CD4-positive, alpha-beta T cell treated with Interleukin-4 for 1 hour (primary cell): ENCODE measurements around the gene KRT81.
"Not testable (repeated sequence)": the region's sequence is repeated elsewhere in the genome, so short reads cannot be mapped to it uniquely, and the experiment has no call there.

Experiments
- DNase-seq, 2 donors: peaks; one replicate each; pipeline ENCODE4 v3.0.0-alpha.2; 2020 to 2022

KRT81 gene

DNA sequence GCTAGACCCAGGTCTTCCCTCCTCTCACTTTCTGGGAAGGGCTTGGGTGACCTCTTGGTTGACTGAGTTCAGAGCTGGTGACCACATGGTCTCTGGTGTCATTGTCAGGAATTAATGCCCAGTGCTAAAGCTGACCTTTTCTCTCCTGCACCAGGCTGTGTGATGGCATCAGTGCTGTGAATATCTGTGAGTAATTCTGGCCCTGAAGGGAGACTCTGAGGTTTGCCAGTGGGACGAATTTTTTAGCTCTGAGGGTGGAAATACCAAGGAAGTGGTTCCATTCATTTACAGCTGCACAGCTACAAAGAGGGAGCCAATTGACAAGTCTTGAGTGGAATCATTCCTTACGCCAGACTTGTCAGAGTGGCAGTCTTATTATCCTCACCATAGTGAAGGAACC lies 23.1 kb downstream of the KRT81 start:
- no peak for DNase-seq

DNA sequence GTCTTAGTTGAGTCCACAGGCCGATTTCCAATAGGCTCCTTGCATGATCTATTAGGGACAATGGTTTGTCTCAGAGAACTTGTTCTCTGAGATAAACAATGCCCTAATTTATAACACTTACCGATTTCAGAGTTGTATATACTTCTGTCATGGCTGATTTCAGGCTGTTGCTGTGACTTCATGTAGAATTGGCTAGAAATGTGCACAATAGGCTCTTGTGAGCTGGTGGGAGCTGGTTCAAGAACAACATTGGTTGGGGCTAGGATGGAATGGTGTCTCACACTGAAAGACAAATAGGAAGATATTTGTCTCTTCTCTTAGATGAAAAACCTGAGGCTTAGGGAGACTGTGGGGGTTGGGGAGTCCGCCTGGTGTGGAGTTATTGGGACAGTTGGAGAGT lies 23.6 kb downstream of the KRT81 start:
- no peak for DNase-seq

DNA sequence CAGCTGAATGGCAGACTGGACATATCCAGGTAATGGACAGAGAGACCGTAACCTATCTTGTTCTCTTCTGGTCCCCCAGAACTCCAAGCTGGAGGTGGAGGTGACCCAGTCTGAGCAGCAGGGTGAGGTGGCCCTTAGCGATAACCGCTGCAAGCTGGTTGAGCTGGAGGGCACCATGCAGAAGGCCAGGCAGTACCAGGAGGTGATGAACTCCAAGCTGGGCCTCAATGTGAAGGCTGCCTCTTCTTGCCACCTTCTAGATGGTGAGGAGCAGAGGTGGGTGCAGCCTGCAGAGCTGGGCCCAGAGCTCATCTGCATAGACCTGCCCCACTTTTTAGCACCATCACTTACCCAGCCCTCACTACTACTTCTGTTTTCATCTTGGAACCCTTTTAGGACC lies 24.1 kb downstream of the KRT81 start:
- no peak for DNase-seq

DNA sequence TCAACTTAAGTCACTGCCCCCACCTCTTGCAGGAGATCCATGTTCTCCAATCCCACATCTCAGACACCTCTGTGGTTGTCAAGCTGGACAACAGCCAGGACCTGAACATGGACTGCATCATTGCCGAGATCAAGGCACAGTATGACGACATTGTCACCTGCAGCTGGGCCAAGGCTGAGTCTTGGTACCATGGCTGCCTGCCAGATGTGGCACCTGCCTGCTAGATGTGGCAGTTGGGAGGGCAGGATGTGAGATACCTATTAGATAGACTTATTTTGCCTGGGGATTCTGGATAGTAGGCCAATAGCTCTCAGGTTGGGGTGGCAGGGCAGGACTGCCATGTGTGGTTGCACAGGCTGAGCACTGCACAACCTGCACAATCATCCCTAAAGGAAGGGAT lies 24.8 kb downstream of the KRT81 start:
- no peak for DNase-seq

DNA sequence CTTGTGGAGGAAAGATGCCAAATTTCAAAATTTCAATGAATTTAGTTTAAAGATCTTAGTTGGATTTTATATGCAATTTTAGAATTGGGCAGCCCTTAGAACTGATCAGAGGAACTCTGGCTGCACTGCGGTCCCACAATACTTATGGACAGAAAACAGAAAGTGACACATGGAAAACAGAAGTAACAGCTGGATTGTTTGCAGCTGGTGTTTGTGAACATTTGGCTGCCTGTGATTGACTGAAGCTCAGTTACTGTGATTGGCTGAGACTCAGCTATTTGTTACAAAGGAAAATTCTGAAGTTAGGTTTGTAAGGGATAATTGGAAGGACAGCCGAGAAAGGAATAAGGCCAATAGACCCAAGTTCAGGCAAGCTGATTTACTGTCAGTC lies 26.9 kb downstream of the KRT81 start:
- no peak for DNase-seq

DNA sequence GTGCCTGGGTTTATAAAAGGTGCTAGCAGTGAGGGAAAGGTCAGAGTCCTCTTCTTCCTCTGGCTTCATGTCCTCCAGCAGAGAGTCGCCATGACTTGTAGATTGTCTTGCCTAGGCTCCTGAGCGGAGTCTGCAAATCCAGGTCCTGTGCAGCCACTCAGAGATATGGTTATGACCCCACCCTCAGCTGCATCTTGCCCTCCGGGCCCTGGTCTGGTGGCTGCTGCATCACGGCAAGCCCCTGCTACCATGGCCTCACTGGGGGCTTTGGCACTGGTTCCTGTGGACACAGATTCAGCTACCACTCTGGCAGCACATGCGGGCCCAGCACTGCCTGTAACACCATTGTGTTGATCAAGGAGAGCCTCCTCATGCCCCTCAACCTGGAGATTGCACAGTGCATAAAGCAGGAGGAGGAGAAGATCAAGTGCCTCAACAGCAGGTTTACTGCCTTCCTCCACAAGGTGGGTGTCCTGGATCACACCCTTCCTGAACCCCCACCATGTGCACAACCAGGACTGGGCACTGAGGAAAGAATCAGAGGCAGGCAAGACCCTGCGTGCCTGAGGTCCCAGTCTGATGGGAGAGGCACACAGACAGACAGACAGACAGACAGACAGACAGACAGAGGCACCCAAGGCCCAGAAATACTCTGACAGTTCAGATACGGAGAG lies 27.4 kb downstream of the KRT81 start:
- DNase-seq, result no peak

DNA sequence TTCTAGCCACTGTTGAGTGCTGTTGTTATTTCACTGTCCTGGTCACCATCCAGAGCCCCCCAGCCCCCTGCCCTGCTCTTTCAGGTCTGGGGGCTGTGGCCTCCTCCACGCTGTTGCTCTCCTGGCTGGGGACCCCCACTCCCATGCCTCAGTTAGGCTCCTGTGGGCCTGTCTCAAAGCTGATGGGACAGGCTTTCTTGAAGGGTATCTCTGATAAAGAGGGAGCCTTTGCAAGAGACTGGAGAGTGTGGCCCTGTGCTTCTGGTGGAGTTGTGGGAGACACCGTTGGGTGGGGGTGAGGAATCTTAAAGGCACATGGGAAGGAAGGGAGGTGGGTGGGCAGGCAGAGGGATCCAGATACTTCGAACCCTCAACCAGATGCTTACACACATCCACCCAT lies 29.0 kb downstream of the KRT81 start:
- no peak for DNase-seq

DNA sequence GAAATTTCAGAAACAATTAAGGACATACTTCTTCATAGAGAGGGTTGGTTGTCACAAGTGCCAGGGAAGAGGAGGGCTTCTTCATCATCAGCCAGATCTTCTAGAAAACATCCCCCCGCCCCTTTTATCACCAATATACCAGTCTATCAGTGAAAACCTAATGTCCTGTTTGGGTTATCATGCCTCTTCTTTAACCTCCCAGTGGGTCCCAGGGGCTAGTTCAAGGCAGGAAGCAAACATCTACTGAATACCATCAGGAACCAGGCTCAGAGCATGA lies 30.2 kb downstream of the KRT81 start:
- DNase-seq, result no peak

DNA sequence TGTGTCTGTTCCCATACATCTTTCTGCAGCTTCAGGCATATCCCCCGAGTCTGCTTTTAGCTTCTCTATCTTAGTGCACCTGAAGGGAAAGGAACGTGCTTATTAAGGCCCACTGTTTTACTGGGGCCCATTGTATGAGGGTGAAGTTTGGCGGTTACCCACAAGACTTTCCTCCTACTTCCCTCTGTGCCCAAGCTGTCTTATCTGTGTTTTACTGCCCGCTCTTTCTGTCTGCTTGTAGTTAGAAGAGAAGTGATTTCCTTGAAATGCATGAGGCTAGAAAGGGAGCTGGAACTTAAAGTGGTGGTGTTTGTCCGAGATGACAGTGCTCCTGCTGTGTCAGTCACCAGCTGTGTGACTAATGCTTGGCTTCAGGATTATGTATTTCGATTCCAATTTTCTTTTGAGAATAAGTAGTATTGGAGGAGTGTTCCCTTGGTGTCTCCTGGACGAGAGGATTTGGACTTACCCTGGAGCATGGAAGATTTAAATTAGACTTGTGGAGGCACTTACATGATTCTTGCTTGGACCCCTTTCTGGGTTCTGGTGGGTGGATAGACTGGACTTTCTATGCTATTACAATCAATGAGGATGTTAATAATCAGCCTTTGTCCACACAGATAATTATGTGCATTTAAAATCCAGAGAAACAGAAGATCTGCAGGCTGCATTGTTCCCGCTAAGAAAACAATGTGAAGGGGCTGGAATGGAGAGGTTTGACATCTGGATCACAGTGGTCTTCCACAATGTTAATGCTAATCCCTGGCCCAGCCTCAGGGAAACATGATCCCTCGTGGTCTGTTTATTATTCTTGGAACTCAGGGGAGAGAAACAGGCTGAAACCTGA lies 30.8 kb downstream of the KRT81 start:
- DNase-seq, result no peak

DNA sequence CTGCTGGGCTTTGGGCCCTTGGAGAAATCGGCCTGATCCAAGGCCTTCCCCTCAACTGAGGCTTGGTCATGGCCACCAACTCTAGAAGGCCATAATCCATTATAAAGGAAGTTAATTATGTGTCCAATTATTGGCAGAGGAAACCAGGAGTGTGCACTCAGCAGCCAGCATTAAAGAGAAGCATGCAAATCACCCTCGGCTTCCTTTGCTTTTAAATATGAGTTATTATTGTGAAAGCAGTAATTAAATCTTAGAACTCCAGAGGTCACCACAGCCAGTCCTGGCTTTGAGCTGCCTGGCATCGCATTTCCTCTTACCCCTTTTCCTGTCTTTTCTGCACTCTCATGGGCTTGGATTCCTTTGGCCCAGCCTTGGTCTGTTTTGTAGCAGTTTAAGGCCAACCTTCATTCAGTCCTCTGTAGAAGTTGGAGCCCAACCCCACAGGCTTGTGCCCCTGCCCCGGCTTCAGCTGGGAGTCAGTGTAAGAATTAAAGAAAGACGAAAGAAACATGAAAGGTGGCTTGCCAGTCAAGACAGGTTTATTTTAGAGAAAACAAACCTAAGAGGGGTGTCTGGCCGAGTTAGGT lies 31.6 kb downstream of the KRT81 start:
- no peak for DNase-seq

DNA sequence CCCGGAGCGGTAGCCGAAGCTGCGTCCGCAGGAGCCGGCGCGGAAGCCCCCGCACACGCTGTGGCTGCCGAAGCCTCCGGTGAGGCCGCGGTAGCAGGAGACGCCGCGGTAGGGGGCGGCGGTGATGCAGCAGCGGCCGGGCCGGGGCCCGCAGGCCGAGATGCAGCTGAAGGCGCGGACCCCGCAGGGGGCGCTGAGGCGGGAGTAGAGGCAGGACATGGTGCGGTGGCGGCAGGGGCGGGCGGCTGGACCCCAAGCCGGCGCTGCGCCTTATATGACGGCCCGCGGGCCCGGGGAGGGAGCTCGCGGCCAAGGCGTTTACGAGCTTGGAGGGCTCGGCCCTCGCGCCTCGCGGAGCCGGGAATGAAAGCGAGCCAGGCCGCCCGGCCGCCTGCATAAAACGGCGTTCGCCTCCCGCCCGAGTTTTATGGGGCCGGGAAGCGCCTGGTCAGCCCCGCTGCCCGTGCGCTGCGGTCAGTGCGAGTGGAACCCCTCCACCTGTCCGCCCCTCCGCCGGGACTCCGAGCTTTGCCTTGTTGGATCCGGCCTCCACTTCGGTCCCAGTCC lies 32.9 kb downstream of the KRT81 start:
- DNase-seq, result no peak

DNA sequence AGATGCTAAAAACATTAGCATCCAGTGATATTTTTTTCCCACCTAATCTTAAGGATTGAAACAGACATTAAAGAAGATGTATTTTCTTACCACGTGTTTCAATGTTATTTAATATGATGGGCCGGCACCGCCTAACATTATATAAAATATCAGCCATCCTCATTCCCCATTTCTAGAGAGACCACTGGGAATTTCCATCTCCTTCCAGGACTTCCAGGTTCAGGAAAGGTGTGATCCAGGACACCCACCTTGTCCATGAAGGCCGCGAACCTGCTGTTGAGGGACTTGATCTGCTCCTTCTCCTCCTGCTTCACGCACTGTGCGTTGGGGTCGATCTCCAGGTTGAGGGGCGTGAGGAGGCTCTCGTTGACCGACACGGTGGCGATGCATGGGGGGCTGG lies 33.4 kb downstream of the KRT81 start:
- DNase-seq, result not testable (repeated sequence)

DNA sequence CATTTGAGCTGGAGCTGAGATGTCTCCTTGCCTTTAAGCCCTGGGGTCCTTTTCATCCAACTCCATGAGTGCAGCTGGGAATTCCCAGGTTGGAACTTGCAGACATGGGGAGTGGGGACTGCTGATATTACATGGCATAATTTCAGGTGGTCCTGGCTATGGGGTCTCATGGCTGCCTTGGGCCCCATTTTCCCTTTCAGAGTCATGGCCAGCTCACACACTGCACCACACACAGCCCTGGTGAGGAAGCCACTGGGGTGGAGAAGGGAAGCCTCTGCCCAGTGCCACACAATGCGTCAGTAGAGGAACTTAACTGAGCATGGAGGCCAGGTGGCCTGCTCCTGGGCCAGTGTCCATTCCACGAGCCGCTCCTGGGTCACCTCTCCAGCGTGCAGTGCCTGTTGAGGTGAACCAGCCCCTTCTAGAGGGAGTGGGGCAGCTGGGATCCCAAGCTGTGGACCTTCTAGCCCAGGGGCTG lies 34.2 kb downstream of the KRT81 start:
- DNase-seq, result no peak

DNA sequence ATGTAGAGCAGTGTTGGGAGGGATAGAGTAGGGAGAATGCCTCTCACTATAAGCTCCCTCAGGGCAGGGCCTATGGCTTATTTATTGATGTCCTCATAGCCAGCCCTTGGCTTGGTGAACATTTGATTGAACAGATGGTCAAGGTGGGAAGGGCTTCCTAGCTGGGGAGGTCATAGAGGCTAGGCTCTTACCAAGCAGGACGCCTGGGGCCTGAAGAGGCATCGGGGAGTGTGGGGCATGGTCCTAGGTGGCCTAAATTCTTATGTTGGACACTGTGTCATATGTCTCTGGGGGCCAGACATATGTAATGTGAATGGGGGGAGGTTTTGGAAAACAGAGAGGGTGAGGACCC lies 34.8 kb downstream of the KRT81 start:
- DNase-seq, result no peak

DNA sequence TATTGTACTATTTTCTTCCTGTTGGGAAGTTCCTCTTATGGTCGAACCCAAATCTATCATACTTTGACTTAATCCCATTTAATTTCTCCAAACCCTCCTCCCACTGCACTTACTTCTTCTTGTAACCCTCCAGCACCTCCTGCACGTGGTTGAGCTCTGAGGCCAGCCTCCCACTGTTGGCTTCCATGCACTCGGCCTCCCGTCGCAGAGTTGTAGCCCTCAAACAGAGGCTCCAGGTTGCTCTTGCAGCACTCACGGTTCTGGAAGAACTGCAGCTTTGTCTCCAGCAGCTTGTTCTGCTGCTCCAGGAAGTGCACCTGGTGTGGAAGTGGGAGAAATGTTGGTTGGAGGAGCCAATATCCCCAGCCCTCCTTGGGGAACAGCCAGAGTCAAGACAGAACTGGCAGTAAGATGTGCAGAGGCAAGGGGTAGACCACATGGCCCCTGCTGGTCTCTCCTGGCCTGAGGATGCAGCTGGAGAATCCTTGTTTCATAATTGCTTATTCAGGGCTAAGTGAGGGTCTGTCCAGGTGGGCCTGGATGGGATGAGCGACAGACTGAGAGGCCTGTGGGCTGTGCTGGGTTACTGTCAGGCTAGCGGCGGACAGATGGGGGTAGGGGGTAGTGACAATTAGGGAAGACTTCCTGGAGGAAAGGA lies 35.3 kb downstream of the KRT81 start:
- no peak for DNase-seq

DNA sequence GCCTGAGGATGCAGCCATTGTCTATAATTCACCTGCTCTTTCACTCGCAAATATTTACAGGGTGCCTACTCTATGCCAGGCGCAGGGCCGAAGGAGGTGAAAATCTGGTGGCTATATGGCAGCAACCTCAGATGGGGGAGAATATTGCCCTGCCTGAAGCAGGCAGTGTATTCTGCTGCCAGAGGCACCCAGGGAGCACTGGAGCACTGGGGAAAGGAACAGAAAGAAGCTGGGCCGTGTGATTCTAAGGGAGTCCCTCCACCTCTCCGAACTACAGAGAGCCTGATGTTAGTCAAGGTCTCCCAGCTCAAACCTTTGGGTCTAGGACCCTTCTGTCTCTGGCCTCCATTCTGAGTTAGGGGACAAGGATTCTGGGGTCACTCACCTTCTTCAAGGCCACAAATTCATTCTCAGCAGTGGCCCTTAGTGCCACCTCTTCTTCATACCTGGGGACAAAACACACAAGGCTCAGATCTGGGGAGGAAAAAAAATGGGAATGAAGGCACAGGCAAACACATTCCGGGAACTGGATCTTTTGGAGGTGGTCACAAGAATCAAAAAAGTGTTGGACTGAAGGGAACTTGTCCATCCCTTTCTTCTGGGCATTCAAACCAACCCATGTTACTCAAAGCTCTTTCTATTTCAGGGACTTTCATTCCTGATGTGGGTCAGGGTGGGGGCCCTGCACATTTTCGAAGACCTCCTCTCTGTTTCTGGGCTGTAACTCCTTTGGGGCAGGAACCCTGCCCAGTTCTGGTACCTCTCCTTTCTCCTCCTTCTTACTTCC lies 36.2 kb downstream of the KRT81 start:
- no peak for DNase-seq

DNA sequence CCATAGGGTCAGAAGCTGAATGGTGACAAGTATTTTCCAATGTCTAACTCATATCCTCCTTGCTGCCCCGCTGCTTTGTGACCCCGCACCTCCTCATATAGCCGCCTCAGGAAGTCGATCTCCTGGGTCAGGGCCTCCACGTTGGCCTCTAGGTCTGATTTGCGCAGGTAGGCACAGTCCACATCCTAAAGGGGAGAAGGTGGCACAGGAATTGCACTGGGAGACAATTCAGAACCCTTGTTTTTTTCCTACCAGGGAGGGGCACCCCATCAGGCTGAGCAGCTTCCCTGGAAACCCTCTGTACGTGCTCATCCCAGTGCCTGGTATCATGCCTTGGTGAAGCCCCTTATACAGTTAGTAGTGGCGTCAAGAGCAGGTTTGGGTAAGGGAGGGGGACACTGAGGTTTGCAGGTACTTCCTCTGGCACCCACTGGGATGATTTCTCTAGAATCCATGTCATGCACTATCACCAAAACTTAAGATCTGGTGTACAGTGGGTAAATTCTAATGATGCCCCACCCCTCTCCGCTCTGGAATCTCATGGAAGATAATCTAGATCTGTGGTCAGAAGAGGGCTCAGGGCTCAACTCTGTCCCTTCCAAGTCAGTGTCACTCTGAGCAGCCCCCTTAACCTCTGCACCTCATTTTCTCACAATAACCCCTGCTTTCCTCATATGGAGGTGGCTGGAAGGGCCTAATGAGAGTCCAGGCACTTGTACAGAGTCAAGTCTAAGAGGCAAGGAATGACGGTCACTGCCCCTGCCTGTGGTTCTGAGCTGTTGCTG lies 37.0 kb downstream of the KRT81 start:
- DNase-seq, result no peak

DNA sequence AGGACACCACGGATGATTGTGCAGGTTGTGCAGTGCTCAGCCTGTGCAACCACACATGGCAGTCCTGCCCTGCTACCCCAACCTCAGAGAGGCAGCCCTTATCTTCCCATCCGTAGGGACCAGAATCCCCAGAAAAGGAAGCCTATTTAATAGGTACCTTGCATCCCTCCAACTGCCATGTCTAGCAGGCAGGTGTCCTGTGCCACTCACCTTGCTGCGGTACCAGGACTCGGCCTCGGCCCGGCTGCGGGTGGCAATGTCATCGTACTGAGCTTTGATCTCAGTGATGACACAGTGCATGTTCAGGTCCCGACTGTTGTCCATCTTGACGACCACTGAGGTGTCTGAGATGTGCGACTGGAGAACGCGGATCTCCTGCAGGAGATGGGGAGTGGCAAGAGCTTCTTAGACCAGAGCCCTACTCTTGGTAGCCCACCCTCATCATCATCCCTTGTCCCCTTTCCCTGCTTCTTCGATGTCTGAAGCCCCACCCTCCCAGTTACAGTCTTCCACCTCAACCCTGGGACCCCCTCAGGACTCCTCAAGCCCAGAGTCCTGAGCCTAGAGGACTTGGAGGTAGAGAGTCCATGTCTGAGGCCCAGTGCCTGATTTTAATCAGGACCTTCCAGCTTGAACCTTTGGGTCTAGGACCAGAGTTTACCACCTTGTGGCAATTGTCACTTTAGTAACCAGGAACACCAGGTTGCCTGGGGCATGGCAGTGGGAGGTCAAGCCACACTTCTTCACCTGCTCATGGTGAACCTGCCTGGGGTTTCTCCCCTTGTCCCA lies 37.7 kb downstream of the KRT81 start:
- DNase-seq, result no peak

DNA sequence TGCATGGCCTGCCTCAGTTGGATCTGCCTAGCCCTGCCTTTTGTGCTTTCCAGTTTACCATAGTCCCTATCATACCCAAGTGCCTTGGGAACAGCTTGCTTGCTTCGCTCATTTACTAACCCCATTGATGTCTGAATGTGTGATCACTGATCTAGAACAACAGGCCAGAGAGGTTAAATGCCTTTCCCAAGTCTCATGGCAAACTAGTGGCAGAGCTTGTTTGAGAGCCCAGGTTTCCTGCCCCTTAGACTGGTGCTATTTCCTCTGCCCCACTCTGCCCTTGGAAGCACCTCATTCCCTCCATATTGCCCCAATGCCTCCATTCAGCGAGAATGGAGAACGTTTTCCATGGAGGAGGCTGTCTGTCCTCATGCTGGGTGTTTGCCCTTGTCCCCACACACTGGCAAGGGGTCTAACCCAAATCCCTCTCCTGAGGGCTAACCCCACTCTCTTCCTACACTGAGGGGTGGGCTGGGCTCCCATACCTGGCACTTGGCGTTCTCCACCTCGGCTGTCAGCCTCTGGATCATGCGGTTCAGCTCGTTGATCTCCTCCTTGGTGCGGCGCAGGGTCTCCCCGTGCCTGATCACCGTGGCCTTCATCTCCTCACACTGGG lies 38.5 kb downstream of the KRT81 start:
- no peak for DNase-seq

DNA sequence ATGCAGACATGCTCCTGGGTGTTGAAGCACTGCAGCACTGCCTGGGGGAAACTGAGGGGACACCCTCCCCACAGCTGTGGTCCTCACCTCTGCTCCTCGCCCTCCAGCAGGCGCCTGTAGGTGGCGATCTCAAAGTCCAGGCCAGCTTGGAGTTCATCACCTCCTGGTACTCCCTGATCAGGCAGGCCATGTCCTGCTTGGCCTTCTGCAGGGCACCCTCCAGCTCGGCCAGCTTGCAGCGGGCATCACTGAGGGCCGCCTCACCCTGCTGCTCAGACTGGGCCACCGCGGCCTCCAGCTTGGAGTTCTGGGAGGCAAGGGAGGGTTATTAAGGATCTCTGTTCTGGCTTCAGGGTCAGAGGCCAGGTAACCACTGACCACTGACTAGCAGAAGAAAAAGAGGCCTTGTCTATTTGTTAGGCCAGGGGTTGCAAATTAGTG lies 39.1 kb downstream of the KRT81 start:
- not testable (repeated sequence) for DNase-seq
